Activated T-cell treated with anti-CD3 and anti-CD28 coated beads for 1 hour (primary cell): ENCODE measurements around the gene CPTP.

Experiments
- DNase-seq: peaks from one replicate; pipeline ENCODE4 v3.0.0-alpha.2; 2020; ENCODE audit warnings: low read depth

Gene CPTP

GRCh38 chr1:1335792-1336248 lies 11.2 kb downstream of the CPTP start:
- no peak for DNase-seq

- no peak for DNase-seq
Measured at GRCh38 chr1:1336446-1336845, 11.8 kb downstream of the CPTP start.

GRCh38 chr1:1336931-1337792 lies 12.6 kb downstream of the CPTP start:
- DNase-seq: no peak

GRCh38 chr1:1337793-1338147 lies 13.2 kb downstream of the CPTP start:
- DNase-seq: no peak

DNA sequence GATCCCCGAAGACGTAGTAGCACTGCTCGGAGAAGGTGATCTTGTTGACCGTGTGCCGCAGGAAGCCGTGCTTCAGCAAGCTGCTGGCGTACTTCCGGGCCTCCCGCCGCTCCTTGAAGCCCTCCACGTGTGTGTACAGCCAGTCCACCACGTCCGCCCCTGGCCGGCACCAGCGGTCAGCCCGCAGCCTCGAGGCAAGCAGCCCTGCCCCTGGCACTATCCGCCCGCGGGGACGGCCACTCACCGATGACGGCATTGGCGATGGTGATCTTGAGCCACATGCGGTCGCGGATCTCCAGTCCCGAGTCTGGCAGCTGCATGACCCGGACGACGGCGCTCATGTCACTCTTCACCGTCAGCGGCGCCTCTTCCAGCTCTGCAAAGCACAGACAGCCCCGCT lies 13.7 kb downstream of the CPTP start:
- DNase-seq: no peak

- DNase-seq: no peak
Measured at GRCh38 chr1:1340185-1340584, 15.6 kb downstream of the CPTP start.

GRCh38 chr1:1340791-1341548 lies 16.4 kb downstream of the CPTP start:
- no peak for DNase-seq

DNA sequence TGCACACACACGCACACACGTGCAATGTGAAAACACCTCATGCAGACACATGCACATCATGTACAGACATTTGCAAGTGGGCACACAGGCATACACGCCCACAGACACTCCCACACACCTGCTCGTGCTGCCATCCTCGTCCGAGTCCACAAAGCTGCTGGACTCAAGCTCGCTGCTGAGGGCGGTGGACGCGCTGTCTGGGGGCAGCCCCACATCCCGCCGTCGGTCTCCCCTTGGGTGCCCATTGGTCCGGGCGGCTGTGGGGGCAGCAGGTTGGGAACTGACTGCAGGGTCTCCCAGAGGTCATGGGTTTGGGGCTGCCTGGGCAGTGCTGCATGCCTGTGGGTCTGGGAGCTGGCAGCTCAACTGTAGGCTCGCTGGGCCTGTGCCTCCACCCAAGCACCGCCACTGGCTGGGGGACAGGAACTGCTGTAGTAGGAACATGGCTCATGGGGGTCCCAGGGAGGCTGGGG lies 17.0 kb downstream of the CPTP start:
- DNase-seq: no peak

- DNase-seq: no peak
Measured at GRCh38 chr1:1342061-1342562, 17.5 kb downstream of the CPTP start.

DNA sequence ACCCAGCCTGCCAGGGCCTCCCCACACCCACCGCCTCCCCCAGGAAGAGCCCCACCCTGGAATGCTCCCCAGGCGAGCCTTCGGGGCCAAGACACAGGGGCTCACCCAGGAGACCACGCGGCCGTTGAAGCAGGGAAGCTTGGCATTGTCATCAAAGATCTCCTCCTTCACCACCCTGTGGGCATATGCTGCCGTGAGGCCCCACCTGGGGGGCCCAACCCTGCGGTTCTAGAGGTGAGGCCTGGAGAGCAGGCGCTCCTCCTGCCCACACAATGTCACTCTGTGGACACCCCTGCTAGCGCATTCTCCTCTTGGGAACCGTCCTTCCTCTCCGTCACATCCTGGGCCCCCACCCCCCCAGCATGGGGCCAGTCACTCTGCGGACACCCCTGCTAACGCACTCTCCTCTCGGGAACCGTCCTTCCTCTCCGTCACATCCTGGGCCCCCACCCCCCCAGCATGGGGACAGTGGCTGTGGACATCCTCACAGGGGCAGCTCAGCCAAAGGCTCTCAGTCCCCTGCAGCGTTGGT lies 18.0 kb downstream of the CPTP start:
- no peak for DNase-seq

DNA sequence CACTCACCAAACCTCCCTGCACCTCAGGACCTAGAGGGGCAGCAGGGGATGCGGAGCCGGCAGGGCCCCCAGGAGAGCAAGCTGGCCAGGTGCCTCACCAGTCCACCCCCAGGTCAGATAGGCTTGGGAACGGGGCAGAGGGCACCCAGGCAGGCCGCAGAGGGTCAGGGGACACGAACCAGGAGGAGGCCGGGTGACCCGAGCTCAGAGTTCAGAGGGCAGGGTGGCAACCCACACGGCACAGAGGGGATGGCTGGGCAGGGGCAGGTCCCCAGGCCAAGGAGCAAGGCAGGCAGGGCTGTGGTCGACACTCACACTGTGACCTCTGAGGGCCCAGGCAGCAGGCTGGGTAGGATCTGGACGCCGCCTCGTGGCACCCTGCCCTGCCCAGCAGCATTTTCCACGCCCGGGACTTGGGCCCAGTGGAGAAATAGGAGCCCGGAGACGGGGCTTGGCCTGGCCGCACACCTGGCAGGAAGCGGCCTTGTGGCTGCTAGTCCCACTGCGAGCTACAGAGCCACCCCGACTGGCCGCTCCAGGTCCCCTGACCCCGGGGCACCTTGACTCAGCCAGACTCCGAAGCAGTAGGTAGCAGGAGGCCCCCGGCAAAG lies 19.3 kb downstream of the CPTP start:
- no peak for DNase-seq

- DNase-seq: no peak
Measured at GRCh38 chr1:1344655-1345361, 20.2 kb downstream of the CPTP start.

- DNase-seq: no peak
Measured at GRCh38 chr1:1345384-1345783, 20.8 kb downstream of the CPTP start.

- no peak for DNase-seq
Measured at GRCh38 chr1:1345860-1346500, 21.4 kb downstream of the CPTP start.

DNA sequence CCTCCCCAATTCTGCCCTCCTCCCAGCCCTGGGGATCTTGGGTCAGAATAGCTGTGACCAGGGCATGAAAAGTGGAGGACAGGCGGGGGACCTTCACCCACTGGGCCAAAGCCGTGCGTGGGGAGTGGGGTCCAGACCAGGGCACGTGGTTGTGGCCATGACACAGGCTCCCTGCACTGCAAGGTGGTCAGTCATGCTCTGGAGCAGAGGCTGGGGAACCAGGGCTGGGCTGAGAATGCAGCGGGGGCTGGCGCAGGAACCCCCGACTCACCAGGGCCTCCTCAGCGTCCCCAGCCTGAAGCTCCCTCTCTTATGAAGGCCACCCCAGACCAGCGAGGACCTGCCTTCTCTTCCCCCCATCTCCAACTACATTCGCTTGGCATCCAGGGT lies 21.9 kb downstream of the CPTP start:
- no peak for DNase-seq

DNA sequence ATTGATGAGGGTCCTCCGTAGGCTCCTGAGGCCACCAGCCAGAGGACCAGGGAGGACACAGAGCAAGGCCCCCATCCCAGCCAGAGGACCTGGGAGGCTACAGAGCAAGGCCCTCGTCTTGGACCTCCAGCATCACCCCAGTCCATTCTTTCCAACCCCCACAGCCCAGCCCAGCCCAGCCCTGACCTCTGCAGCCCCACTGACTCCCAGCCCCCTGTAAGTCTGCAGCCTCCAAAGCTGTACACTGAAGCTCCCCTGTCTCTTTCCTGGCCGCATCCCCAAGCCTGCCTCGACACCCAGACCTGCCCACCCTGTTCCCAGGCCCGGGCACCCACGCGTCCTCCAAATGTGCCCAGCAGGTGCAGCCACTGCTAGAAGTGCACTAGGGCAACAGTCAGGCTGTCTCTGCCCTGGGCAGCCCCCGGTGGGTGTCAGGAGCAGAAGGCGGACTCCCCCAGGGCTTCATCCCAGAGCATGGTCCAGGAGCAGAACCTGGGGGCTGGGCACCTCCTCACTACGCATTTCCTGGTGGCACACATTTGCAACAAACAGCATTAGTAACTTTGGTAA lies 22.5 kb downstream of the CPTP start:
- DNase-seq: no peak

DNA sequence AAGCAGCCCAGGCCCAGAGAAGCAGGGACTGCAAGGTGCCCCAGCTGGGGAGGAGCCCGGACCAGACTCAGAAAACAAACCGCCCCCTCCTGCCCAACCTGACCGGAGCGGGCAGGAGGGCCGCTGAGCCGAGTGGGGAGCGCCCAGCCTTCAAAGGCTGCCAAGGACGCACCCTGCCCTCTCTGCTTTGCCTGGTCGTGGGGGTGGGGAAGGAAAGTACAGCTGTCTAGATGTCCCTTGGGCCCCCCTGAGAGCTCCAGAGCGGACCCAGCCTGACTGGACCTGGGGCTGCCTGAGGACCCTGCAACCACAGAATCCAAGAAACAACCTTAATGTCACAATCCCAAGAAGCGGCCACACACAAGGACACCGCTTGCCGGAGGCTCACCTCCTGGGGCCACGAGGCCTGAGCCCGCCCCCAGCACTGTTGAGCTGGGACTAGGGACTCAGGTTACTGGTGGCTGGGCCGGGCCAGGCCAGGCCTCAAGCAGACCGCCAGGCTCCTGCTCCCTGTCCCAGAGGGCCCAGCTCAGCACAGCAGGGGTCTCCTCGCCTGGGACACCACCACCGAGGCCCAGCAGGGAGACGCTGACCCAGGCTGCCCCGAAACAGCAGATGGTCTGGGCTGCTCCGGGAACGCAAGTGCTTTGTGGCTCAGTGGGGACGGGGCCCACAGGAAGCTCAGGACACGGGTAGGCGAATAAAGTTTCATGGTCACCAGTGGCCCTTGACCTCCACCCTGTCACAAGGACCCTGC lies 23.2 kb downstream of the CPTP start:
- DNase-seq: no peak

DNA sequence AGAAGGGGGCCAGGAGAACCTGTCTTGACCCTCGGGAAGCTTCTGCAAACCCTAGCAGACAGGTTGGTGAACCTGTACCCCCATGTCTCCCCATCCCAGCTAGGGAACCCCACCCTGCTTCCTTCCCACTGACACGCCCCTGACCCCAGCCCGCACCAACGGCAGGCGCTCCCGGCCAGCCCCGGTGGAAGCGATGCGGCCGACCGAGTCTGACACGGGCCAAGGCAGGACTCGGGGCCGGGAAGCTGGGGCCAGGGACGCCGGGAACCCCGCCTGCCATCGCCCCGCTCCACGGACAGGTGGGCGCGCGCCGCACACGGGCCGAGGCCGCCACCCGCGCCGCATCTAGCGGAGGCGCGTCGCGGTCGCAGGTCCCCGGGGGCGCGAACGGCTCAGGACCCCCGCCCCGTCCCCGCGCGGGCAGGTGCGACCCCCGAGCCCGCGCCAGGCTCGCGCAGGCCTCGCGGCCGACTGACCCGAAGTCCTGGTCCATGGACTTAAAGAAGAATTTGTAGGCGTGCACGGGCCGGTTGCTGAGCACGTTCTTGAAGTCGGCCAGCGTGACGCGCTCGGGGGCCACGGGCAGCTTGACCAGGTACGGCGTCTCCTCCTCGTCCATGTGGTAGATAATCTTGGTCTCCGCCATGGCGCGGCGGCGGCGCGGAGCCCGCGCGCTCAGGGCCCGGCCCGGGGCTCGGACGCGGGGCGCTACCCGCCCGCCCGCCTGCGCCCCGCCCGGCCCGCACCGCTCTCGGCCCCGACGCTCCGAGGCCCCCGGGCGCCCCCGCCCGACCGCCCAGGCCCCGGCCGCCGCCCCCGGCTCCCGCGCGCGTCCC lies 24.0 kb downstream of the CPTP start:
- DNase-seq: no peak
